OCI-LY3 (cell line): Measurements from ENCODE around the gene MYO15B.

ENCODE experiments used
- EZH2phosphoT487 ChIP-seq: fragments of 200-600 bp; shearing (Covaris generic); IDR thresholded peaks from 2 replicates; pipeline ENCODE4 v1.6.1; 2018; ENCODE audit warnings: antibody characterized with exemption, mixed run types, low read depth
- TF ChIP-seq, protein P1 (sequence below): fragments of 200-600, 300-600 bp; sonication (generic); IDR thresholded peaks from 2 replicates; pipeline ENCODE4 v1.5.1; 2014; ENCODE audit warnings: antibody characterized with exemption, low read length, low read depth

DNA sequence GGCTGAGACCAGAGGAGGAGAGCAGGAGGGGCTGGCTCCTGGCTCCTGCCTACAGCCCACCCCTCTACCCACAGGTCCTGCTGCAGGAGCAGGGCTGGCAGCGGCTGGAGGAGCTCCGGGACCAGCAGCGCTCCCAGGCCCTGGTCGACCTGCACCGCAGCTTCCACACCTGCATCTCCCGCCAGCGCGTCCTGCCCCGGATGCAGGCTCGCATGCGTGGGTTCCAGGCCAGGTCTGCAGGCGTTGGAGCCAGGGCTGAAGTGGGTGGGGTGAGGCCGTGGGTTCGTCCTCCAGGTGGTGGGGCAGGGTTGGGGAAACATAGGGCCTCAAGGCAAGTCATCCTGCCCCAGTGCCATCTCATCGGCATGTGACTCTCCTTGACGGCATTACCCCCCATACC is 18.2 kb downstream of the MYO15B start:
- TF ChIP-seq, protein P1, sequence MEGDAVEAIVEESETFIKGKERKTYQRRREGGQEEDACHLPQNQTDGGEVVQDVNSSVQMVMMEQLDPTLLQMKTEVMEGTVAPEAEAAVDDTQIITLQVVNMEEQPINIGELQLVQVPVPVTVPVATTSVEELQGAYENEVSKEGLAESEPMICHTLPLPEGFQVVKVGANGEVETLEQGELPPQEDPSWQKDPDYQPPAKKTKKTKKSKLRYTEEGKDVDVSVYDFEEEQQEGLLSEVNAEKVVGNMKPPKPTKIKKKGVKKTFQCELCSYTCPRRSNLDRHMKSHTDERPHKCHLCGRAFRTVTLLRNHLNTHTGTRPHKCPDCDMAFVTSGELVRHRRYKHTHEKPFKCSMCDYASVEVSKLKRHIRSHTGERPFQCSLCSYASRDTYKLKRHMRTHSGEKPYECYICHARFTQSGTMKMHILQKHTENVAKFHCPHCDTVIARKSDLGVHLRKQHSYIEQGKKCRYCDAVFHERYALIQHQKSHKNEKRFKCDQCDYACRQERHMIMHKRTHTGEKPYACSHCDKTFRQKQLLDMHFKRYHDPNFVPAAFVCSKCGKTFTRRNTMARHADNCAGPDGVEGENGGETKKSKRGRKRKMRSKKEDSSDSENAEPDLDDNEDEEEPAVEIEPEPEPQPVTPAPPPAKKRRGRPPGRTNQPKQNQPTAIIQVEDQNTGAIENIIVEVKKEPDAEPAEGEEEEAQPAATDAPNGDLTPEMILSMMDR, result no peak
- no peak for TF ChIP-seq EZH2phosphoT487
